Liver (tissue), 3 donors: ENCODE results near the gene CCDC182.

ENCODE experiments used
- CTCF ChIP-seq: fragments of 150-350 bp; IDR thresholded peaks from 2 replicates; pipeline ENCODE4 v1.5.1; 2017; ENCODE audit warnings: improper control_type of control experiment, low read depth, low read length; ENCODE audit not compliant: missing input control
- FOXA1 ChIP-seq: IDR thresholded peaks from 2 replicates; pipeline ENCODE4 v1.6.1; 2016; ENCODE audit warnings: antibody characterized with exemption
- GABPA ChIP-seq, 2 donors: IDR thresholded peaks in 1 of 2; conservative IDR thresholded peaks in 1 of 2; 2 replicates each; pipeline ENCODE4 v1.6.1; 2016; ENCODE audit warnings: antibody characterized with exemption in 2 of 2, mild to moderate bottlenecking in 1 of 2, moderate library complexity in 1 of 2
- MAX ChIP-seq: IDR thresholded peaks from 2 replicates; pipeline ENCODE4 v1.6.1; 2016; ENCODE audit warnings: antibody characterized with exemption
- RAD21 ChIP-seq, 2 donors: IDR thresholded peaks; 2 replicates each; pipeline ENCODE4 v1.6.1; 2016; ENCODE audit warnings: antibody characterized with exemption in 2 of 2, mild to moderate bottlenecking in 2 of 2
- SP1 ChIP-seq: IDR thresholded peaks from 2 replicates; pipeline ENCODE4 v1.6.1; 2018; ENCODE audit warnings: antibody characterized with exemption, mild to moderate bottlenecking
- TAF1 ChIP-seq: conservative IDR thresholded peaks from 2 replicates; pipeline ENCODE4 v1.6.1; 2016; ENCODE audit warnings: antibody characterized with exemption, mild to moderate bottlenecking
- YY1 ChIP-seq: IDR thresholded peaks from 2 replicates; pipeline ENCODE4 v1.6.1; 2016; ENCODE audit warnings: antibody characterized with exemption, mild to moderate bottlenecking
- ZBTB33 ChIP-seq: IDR thresholded peaks from 2 replicates; pipeline ENCODE4 v1.6.1; 2016; ENCODE audit warnings: antibody characterized with exemption
- donor health status: healthy.
- donor health status: healthy.

- no peak for TF ChIP-seq CTCF
- no peak for TF ChIP-seq ZBTB33
- no peak for TF ChIP-seq YY1
- no peak for TF ChIP-seq TAF1
- no peak for TF ChIP-seq MAX
- TF ChIP-seq GABPA (IDR thresholded peaks at IDR 0.05 in 1 of 2, conservative IDR thresholded peaks at IDR 0.05 in 1 of 2) = no peak
- no peak for TF ChIP-seq FOXA1
- TF ChIP-seq SP1 = no peak
- no peak for TF ChIP-seq RAD21 (IDR thresholded peaks at IDR 0.05)
Measured at GRCh38 chr17:57705921-57706695, 39.0 kb downstream of the CCDC182 start.
